Neural progenitor cell (in vitro differentiated cells): Measurements from ENCODE around the gene ZNF324B. TPM values are rescaled to one million over a fixed set of nuclear protein-coding genes. Genes with fewer than 3 reads are reported as not detected.
A peak's percentile ranks its signal among the peaks of the same experiment; 100 is the strongest.

Experiments used
- DNase-seq: peaks from one replicate; pipeline ENCODE4 v3.0.0-alpha.2; 2016; ENCODE audit warnings: low spot score
- H2AFZ ChIP-seq: fragments of 200-600 bp; sonication (generic); replicated peaks from 2 replicates; pipeline ENCODE4 v1.6.1; 2016; ENCODE audit warnings: antibody characterized with exemption
- H3F3A ChIP-seq: fragments of 200-600 bp; sonication (generic); 2 replicates; pipeline ENCODE4 v1.6.1; 2016; ENCODE audit warnings: antibody characterized with exemption, low read depth
- H3K27ac ChIP-seq: fragments of 200-600 bp; sonication (generic); 2 replicates; pipeline ENCODE4 v1.5.1; 2016; ENCODE audit warnings: mild to moderate bottlenecking
- H3K27me3 ChIP-seq: fragments of 200-600 bp; sonication (generic); 2 replicates; pipeline ENCODE4 v1.6.1; 2016; ENCODE audit warnings: mild to moderate bottlenecking, moderate library complexity
- H3K36me3 ChIP-seq: fragments of 200-600 bp; sonication (generic); 2 replicates; pipeline ENCODE4 v1.5.1; 2016
- H3K4me1 ChIP-seq: fragments of 200-600 bp; sonication (generic); 2 replicates; pipeline ENCODE4 v1.6.1; 2016; ENCODE audit warnings: mixed run types
- H3K4me2 ChIP-seq: fragments of 200-600 bp; sonication (generic); 2 replicates; pipeline ENCODE4 v1.6.1; 2016
- H3K4me3 ChIP-seq: fragments of 200-600 bp; sonication (generic); 2 replicates; pipeline ENCODE4 v1.5.1; 2016
- H3K79me2 ChIP-seq: fragments of 200-600 bp; sonication (generic); 2 replicates; pipeline ENCODE4 v1.6.1; 2016; ENCODE audit warnings: low read depth
- H3K9ac ChIP-seq: fragments of 200-600 bp; sonication (generic); 2 replicates; pipeline ENCODE4 v1.6.1; 2016
- H3K9me3 ChIP-seq: fragments of 200-600 bp; sonication (generic); 2 replicates; pipeline ENCODE4 v1.5.1; 2016; ENCODE audit warnings: low read depth
- H4K20me1 ChIP-seq: fragments of 200-600 bp; sonication (generic); 2 replicates; pipeline ENCODE4 v1.6.1; 2016; ENCODE audit warnings: low read depth
- H3K27ac Mint-ChIP-seq: 3 replicates; pipeline ENCODE4 v1.8.0; 2021; ENCODE audit warnings: mixed read lengths
- H3K27me3 Mint-ChIP-seq: 2 replicates; pipeline ENCODE4 v1.8.0; 2022; ENCODE audit warnings: low read depth, mild to moderate bottlenecking, inconsistent platforms, moderate library complexity, mixed read lengths; ENCODE audit not compliant: insufficient read depth
- H3K36me3 Mint-ChIP-seq: 3 replicates; pipeline ENCODE4 v1.8.0; 2021; ENCODE audit warnings: mixed read lengths
- H3K4me1 Mint-ChIP-seq: 3 replicates; pipeline ENCODE4 v1.8.0; 2021; ENCODE audit warnings: mixed read lengths
- H3K4me3 Mint-ChIP-seq: 3 replicates; pipeline ENCODE4 v1.8.0; 2021; ENCODE audit warnings: mild to moderate bottlenecking, moderate library complexity, mixed read lengths
- H3K9me3 Mint-ChIP-seq: 3 replicates; pipeline ENCODE4 v1.8.0; 2020; ENCODE audit warnings: mixed read lengths
- CTCF ChIP-seq: fragments of 200-600 bp; sonication (generic); IDR thresholded peaks from 2 replicates; pipeline ENCODE4 v1.5.1; 2017; ENCODE audit warnings: antibody characterized with exemption, mild to moderate bottlenecking
- EZH2 ChIP-seq: fragments of 200-600 bp; sonication (generic); IDR thresholded peaks from 2 replicates; pipeline ENCODE4 v1.6.1; 2017; ENCODE audit warnings: antibody characterized with exemption, mild to moderate bottlenecking, moderate library complexity
- EZH2phosphoT487 ChIP-seq: fragments of 200-600 bp; sonication (generic); IDR thresholded peaks from 2 replicates; pipeline ENCODE4 v1.6.1; 2017; ENCODE audit warnings: antibody characterized with exemption
- total RNA-seq: library from RNA; depleted of rRNA; stranded (reverse); fragments of >200 nt; gene quantifications from 2 replicates; pipeline ENCODE4 v1.2.3, GENCODE V29; 2015; ENCODE audit warnings: low replicate concordance

Gene ZNF324B
- total RNA-seq, 1 donor from 2014 or later, result 3.2 TPM

DNA sequence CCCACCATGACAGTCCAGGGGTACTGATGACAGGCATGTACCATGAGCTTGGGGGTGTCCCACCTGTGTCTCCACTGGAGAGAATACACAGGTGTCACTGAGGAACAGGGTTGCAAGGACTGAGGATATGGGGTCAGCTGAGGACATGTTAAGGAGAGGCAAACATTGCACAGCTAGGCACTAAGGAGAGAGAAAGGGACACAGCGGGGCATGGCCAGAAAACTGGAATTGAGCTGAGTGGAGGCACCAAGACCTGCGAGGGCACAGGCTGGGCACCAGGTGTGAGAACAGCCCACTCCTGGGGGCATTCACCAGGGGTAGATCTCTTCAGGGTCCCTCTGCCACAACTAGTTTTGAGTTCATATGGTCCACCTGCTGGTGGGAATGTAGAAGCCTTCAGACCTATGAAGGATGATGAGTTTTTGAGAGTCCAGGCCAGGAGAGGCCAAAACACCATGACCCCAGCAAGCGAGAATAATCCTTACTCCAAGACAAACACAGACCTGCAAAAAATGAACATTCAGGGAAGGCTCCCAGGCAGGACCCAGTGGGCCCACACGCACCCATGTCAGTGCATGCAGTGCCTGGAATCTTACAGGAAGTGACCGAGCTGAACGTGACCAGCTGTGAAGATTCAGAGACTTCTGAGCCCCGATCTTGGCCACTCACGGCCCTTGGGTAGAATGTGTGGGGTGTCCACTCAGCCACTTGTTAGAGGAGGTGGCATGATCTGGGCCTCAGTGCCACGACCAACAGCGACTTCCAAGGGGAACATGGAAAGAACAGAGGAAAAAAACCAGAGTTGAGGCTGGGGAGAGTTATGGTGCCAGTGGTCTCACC lies 44.4 kb upstream of the ZNF324B start:
- no peaks in the 10 kb centered on the region for H3K9me3 ChIP-seq
- TF ChIP-seq EZH2phosphoT487 (no peak), EZH2 (no peak), CTCF (peak; percentile 43)
- H3K27me3 Mint-ChIP-seq, result peaks cover 9% of the 10 kb centered on the region
- H3K4me1 ChIP-seq, result peaks cover 11% of the 10 kb centered on the region
- H3K4me1 Mint-ChIP-seq, result peaks cover 32% of the 10 kb centered on the region
- H3K27ac Mint-ChIP-seq, result peak overlapping the region; percentile 91
- H4K20me1 ChIP-seq, result no peaks in the 10 kb centered on the region
- peak; percentile 45 for DNase-seq
- no peaks in the 10 kb centered on the region for H3K36me3 ChIP-seq
- no peak overlapping the region for H3K27ac ChIP-seq
- peaks cover 25% of the 10 kb centered on the region for H3F3A ChIP-seq
- H3K4me2 ChIP-seq, result peak overlapping the region; percentile 98
- H3K27me3 ChIP-seq, result no peaks in the 10 kb centered on the region
- no peak overlapping the region for H3K9ac ChIP-seq
- H3K9me3 Mint-ChIP-seq, result peaks cover 18% of the 10 kb centered on the region
- peak overlapping the region; percentile 96 for H3K4me3 Mint-ChIP-seq
- peaks cover 11% of the 10 kb centered on the region for H3K79me2 ChIP-seq
- peak overlapping the region; percentile 78 for H3K4me3 ChIP-seq
- peaks cover 26% of the 10 kb centered on the region for H3K36me3 Mint-ChIP-seq
- no peak overlapping the region for H2AFZ ChIP-seq

DNA sequence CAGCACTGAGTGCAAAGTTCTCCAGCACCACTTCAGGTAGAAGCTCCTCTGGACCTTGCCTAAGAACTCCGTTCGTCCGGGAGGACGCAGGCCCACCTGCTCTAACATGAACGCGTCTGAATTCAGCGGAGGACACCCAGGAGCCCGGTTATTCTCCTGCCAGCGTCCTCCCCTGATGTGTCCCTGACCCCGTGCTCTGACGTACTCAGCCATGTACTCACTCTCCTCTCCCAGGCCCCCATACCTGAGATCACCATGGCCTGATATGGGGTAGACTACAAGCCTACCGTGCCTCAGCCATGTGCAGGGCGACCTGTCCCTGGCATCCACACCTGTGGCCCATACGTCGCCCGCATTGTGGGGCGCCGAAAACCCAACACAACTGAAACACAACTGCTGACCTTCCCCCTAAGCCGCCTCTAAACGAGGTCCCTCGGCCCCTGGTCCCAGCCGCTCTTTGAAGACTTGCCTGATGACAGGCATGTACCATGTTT lies 43.7 kb upstream of the ZNF324B start:
- peaks cover 30% of the 10 kb centered on the region for H3K36me3 Mint-ChIP-seq
- peaks cover 20% of the 10 kb centered on the region for H3F3A ChIP-seq
- peaks cover 32% of the 10 kb centered on the region for H3K4me1 Mint-ChIP-seq
- H3K4me1 ChIP-seq, result peaks cover 11% of the 10 kb centered on the region
- no peaks in the 10 kb centered on the region for H3K36me3 ChIP-seq
- peak overlapping the region; percentile 98 for H3K4me2 ChIP-seq
- H4K20me1 ChIP-seq, result no peaks in the 10 kb centered on the region
- no peaks in the 10 kb centered on the region for H3K9me3 ChIP-seq
- H3K4me3 Mint-ChIP-seq, result peak overlapping the region; percentile 96
- peak; percentile 40 for DNase-seq
- H3K9me3 Mint-ChIP-seq, result peaks cover 21% of the 10 kb centered on the region
- TF ChIP-seq CTCF, result no peak
- no peak for TF ChIP-seq EZH2phosphoT487
- no peak for TF ChIP-seq EZH2
- no peaks in the 10 kb centered on the region for H3K27me3 ChIP-seq
- peak overlapping the region; percentile 63 for H3K27ac ChIP-seq
- peaks cover 9% of the 10 kb centered on the region for H3K27me3 Mint-ChIP-seq
- H3K9ac ChIP-seq, result peak overlapping the region; percentile 66
- H3K4me3 ChIP-seq, result peak overlapping the region; percentile 78
- peak overlapping the region; percentile 56 for H2AFZ ChIP-seq
- H3K27ac Mint-ChIP-seq, result peak overlapping the region; percentile 91
- peaks cover 6% of the 10 kb centered on the region for H3K79me2 ChIP-seq

DNA sequence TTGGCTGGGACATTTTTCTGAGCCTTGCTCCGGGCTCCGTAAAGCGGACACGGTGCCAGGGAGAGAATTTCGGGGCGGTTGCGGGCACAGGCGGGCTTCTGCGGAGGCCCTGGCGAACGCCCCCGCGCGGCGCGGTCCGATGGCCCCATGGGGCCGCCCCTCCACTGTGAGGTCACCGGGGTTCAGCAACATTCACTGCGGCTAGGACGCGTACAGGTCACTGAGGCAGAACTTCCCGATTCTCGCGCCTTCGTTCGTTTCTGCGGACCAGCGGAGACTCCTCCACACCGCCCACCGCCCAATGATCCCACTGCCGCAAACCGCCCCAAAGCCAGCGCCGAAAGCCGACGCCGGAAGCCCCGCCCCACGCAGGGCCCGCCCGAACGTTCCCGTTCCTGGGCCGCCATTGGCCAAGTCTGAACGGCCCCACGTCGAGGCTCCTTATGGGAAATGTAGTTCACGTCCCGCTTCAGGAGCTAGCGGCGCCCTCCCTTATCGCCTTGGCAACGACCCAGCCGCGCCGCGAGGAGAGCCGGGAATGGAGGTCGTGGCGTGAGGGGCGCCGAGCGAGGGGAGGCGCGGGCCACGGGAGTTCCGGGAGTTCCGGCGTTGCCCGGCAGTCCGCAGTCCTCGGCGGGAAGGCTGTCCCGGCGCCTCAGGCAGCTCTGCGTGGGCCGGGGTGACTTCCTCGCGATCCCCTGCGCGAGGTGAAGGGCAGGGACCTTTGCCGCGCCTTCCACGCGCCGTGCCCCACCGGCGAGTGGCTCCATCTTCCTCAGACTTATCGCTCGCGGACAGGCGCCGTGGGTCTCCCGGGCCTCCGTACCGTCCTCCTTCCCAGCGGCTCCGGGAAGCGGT lies 43.0 kb upstream of the ZNF324B start, which contains the start of gene ZNF584:
Gene ZNF584, plus strand, starts transcription at position 498 of the 858 bp plus-strand sequence. CDS start 499 bp downstream, outside the sequence.
- H3K36me3 ChIP-seq, result no peaks in the 10 kb centered on the region
- H2AFZ ChIP-seq, result peak within 1 kb of the TSS; percentile 56
- Mint-ChIP-seq H3K4me1 (peaks cover 32% of the 10 kb centered on the region), H3K27ac (peak within 1 kb of the TSS; percentile 95), H3K36me3 (peaks cover 29% of the 10 kb centered on the region), H3K27me3 (peaks cover 9% of the 10 kb centered on the region), H3K4me3 (peak within 1 kb of the TSS; percentile 96), H3K9me3 (peaks cover 22% of the 10 kb centered on the region)
- H3K4me3 ChIP-seq, result peak within 1 kb of the TSS; percentile 78
- no peaks in the 10 kb centered on the region for H3K9me3 ChIP-seq
- DNase-seq, result peak; percentile 99
- H3K4me2 ChIP-seq, result peak within 1 kb of the TSS; percentile 98
- H3K9ac ChIP-seq, result peak within 1 kb of the TSS; percentile 66
- H3F3A ChIP-seq, result peaks cover 20% of the 10 kb centered on the region
- no peak for TF ChIP-seq CTCF
- peak; percentile 29 for TF ChIP-seq EZH2
- no peak for TF ChIP-seq EZH2phosphoT487
- no peaks in the 10 kb centered on the region for H3K27me3 ChIP-seq
- H3K27ac ChIP-seq, result peak within 1 kb of the TSS; percentile 63
- H3K79me2 ChIP-seq, result no peaks in the 10 kb centered on the region
- H4K20me1 ChIP-seq, result no peaks in the 10 kb centered on the region
- H3K4me1 ChIP-seq, result peaks cover 11% of the 10 kb centered on the region
